Lung (tissue), 12 donors: ENCODE data around the gene TMEM179B. TPM values are rescaled to one million over a fixed set of nuclear protein-coding genes. Genes with fewer than 3 reads are reported as not detected.

Experiments
- ATAC-seq: fragments of 200-7000 bp; cut with Tn5 transposase; one replicate; pipeline ENCODE4 v1.9.1; 2020; ENCODE audit warnings: moderate number of reproducible peaks; ENCODE audit not compliant: insufficient read depth, low FRiP score
- DNase-seq, 3 donors: peaks; one replicate each; pipeline ENCODE4 v3.0.0-alpha.2; 2013 to 2017
- H3K27ac ChIP-seq, 2 donors: one replicate each; pipeline ENCODE4 v1.5.1; 2013; ENCODE audit warnings: mild to moderate bottlenecking in 2 of 2, moderate library complexity in 2 of 2, control low read depth in 1 of 2, inconsistent platforms in 1 of 2, low read depth in 1 of 2, low read length in 1 of 2
- H3K27me3 ChIP-seq, 3 donors: one replicate each; pipeline ENCODE4 v1.5.1; 2013; ENCODE audit warnings: low read length in 2 of 3; ENCODE audit not compliant: control insufficient read depth in 3 of 3, insufficient read depth in 3 of 3
- H3K36me3 ChIP-seq, 4 donors: one replicate each; pipeline ENCODE4 v1.5.1; 2013; ENCODE audit warnings: low read length in 4 of 4, mild to moderate bottlenecking in 1 of 4, moderate library complexity in 1 of 4; ENCODE audit not compliant: control insufficient read depth in 4 of 4, insufficient read depth in 4 of 4
- H3K4me1 ChIP-seq, 5 donors: one replicate each; pipeline ENCODE4 v1.5.1; 2013; ENCODE audit warnings: low read length in 5 of 5, mild to moderate bottlenecking in 2 of 5, moderate library complexity in 1 of 5; ENCODE audit not compliant: control insufficient read depth in 5 of 5, insufficient read depth in 5 of 5
- H3K4me3 ChIP-seq: one replicate; pipeline ENCODE4 v1.5.1; 2013; ENCODE audit warnings: mild to moderate bottlenecking, control low read depth, moderate library complexity
- H3K9ac ChIP-seq, 2 donors: one replicate each; pipeline ENCODE4 v1.5.1; 2013; ENCODE audit warnings: low read length in 2 of 2, control low read depth in 1 of 2; ENCODE audit not compliant: insufficient read depth in 1 of 2
- H3K9me3 ChIP-seq, 4 donors: one replicate each; pipeline ENCODE4 v1.5.1; 2013; ENCODE audit warnings: low read length in 3 of 4, mild to moderate bottlenecking in 1 of 4, moderate library complexity in 1 of 4; ENCODE audit not compliant: control insufficient read depth in 4 of 4, insufficient read depth in 3 of 4
- CTCF ChIP-seq: IDR thresholded peaks from 2 replicates; pipeline ENCODE4 v1.5.1; 2012; ENCODE audit warnings: mild to moderate bottlenecking; ENCODE audit errors: control extremely low read depth, extremely low read depth
- WGBS, 2 donors: extraction: QIAGEN DNeasy Blood & Tissue Kit; methylation state at CpG; one replicate each; pipeline ENCODE4 v1.1.7; 2013; 5-methylcytosine and 5-hydroxymethylcytosine counted together
- polyA plus RNA-seq, 2 donors: library from polyadenylated mRNA; stranded (reverse); fragments of 200-250 nt; gene quantifications; one replicate each; pipeline ENCODE4 v1.2.1, GENCODE V29; 2013
- total RNA-seq, 2 donors: library from RNA; depleted of rRNA in 1 of 2; stranded (reverse); fragments of >200 nt in 1 of 2; gene quantifications; one replicate each; pipeline ENCODE4 v1.2.1, GENCODE V29; 2014 to 2021
- donor health status: control.
- donor health status: control.
- donor health status: Bipolar disorder and iron deficiency.
- donor health status: healthy.
- donor health status: DM: yes; HTN: yes; CAD: no.

The TMEM179B gene
- total and polyA plus RNA-seq, 4 donors = 40.0 to 87.6 (median 64.9) TPM

- no peaks in the 10 kb centered on the region for H3K27me3 ChIP-seq
- WGBS, 2 donors = 87 to 93% methylated on average over 2 of the region's 2 CpGs
- no peaks in the 10 kb centered on the region for H3K4me1 ChIP-seq
- H3K9ac ChIP-seq = no peak overlapping the region
- peaks cover 0 to 38% (median 26%) of the 10 kb centered on the region in 4 donors for H3K36me3 ChIP-seq
- H3K27ac ChIP-seq = no peak overlapping the region
- no peak for TF ChIP-seq CTCF
- ATAC-seq (no peak), DNase-seq (no peak)
- H3K9me3 ChIP-seq = peaks cover 0 to 2% (median 0%) of the 10 kb centered on the region in 4 donors
- no peak overlapping the region for H3K4me3 ChIP-seq
Measured at GRCh38 chr11:62777389-62777788, 9.8 kb upstream of the TMEM179B start.

- Histone ChIP-seq H3K27me3 (no peaks in the 10 kb centered on the region), H3K36me3 (peaks cover 0 to 43% (median 31%) of the 10 kb centered on the region in 4 donors), H3K9ac (no peak overlapping the region), H3K27ac (no peak overlapping the region), H3K4me3 (no peak overlapping the region), H3K9me3 (peaks cover 0 to 4% (median 0%) of the 10 kb centered on the region in 4 donors), H3K4me1 (no peaks in the 10 kb centered on the region)
- ATAC-seq (no peak), DNase-seq (no peak)
- no peak for TF ChIP-seq CTCF
- WGBS, 2 donors = 96 to 99% methylated on average over 3 of the region's 3 CpGs
Measured at GRCh38 chr11:62778441-62778840, 8.8 kb upstream of the TMEM179B start.

GRCh38 chr11:62782753-62783152 is 4.4 kb upstream of the TMEM179B start:
- WGBS, 2 donors = 95 to 96% methylated on average over 7 of the region's 7 CpGs
- no peak for DNase-seq
- no peak for TF ChIP-seq CTCF
- H3K4me3 ChIP-seq = no peak overlapping the region
- ATAC-seq = no peak
- peaks cover 0 to 28% (median 21%) of the 10 kb centered on the region in 4 donors for H3K36me3 ChIP-seq
- no peak overlapping the region for H3K27ac ChIP-seq
- no peaks in the 10 kb centered on the region for H3K27me3 ChIP-seq
- peaks cover 0 to 4% (median 3%) of the 10 kb centered on the region in 5 donors for H3K4me1 ChIP-seq
- peaks cover 0 to 2% (median 0%) of the 10 kb centered on the region in 4 donors for H3K9me3 ChIP-seq
- H3K9ac ChIP-seq = no peak overlapping the region
